ENCODE measurements around the gene CELF5. TPM values are rescaled to one million over a fixed set of nuclear protein-coding genes. Genes with fewer than 3 reads are reported as not detected.

CELF5 gene
- total RNA-seq, 1 donor from 2014 or later = 2.3 TPM

DNA sequence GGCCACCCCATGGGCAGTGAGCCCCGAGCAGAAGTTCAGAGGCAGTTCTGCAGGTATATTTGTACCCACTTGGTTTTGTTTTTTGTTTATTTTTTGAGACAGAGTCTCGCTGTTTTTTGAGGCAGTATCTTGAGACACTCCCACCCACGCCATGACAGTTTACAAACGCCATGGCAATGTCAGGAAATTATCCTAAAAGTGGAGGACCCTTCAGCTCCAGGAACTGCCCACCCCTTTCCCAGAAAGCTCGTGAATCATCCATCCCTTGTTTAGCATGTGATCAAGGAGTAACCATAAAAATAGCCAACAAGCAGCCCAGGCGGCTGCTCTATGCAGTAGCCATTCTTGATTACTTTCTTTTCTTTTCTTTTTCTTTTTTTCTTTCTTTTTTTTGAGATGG lies 41.0 kb downstream of the CELF5 start:
- no peak for DNase-seq (ENCODE audit: low read depth, low spot score)
- H3K4me1 Mint-ChIP-seq = no peaks in the 10 kb centered on the region
- H3K27me3 Mint-ChIP-seq (ENCODE audit: low read depth) = peaks cover 36% of the 10 kb centered on the region
- no peak overlapping the region for H3K27ac Mint-ChIP-seq (ENCODE audit: unreplicated experiment)
- no peaks in the 10 kb centered on the region for H3K36me3 Mint-ChIP-seq (ENCODE audit: low read depth)
- H3K9me3 Mint-ChIP-seq = no peaks in the 10 kb centered on the region
- no peak overlapping the region for H3K4me3 Mint-ChIP-seq
- TF ChIP-seq CTCF (conservative IDR thresholded peaks at IDR 0.05) = no peak

DNA sequence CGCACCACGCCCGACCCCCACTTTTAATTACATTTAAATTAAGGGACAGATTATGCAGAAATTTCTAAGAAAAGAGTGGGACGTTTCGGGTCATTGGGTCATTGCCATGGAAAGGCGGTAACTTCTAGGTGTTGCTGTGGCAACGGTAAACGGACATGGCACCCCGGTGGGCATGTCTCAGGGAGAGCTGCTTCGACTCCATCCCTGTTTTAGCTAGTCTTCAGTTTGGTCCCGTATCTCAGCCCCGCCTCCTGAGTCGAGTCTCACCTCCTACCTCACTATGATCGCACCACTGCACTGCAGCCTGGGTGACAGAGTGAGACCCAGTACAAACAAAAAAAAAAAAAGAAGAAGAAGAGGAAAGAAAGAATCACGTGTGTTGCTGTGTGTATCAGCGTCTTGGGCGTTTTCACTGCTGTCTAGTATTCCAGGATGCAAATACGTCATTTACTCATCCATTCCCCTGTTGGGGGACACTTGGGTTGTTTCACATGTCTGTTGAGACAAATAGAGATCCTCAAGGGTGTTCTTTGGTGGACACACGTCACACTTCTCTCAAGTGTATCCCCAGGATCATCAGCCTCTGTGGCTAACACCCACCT lies 41.7 kb downstream of the CELF5 start:
- H3K27ac Mint-ChIP-seq (ENCODE audit: unreplicated experiment) = no peak overlapping the region
- H3K4me3 Mint-ChIP-seq = no peak overlapping the region
- no peaks in the 10 kb centered on the region for H3K4me1 Mint-ChIP-seq
- H3K36me3 Mint-ChIP-seq (ENCODE audit: low read depth) = no peaks in the 10 kb centered on the region
- peaks cover 36% of the 10 kb centered on the region for H3K27me3 Mint-ChIP-seq (ENCODE audit: low read depth)
- no peak for TF ChIP-seq CTCF (conservative IDR thresholded peaks at IDR 0.05)
- no peaks in the 10 kb centered on the region for H3K9me3 Mint-ChIP-seq
- DNase-seq (ENCODE audit: low read depth, low spot score) = no peak

DNA sequence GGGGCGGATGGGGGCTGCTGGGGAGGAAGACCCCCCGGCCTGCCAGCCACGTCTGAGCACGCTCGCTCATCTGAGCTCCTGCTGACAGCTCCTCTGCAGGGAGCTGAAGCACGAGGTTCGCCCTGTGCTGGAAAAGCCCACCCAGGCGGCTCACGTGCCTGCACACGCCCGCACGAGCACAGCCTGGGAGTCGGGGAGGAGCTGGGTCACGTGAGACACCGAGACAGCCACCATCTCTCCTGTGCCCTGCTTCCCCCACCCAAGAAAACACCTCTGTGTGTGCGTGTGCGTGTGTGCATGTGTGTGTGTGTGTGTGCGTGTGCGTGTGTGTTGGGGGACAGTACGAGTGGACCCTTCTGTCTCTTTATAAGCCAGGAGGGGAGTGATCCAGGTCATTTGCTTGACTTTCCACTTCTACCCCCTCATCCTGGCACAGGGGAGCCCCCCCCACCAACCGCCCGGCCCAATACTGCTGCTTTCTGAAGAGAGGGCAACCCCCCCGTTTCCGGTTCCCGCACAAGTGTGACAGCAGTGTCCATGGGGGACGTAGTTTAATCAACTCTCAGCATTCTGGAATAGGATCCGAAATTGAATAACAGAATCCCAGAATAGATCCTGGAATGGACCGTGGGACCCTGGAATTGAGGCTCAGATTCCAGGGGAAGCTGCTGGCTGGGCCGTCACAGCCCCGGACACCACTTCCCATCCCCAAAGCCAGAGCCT lies 42.5 kb downstream of the CELF5 start:
- no peaks in the 10 kb centered on the region for H3K36me3 Mint-ChIP-seq (ENCODE audit: low read depth)
- no peak for TF ChIP-seq CTCF (conservative IDR thresholded peaks at IDR 0.05)
- no peak overlapping the region for H3K27ac Mint-ChIP-seq (ENCODE audit: unreplicated experiment)
- no peaks in the 10 kb centered on the region for H3K4me1 Mint-ChIP-seq
- H3K27me3 Mint-ChIP-seq (ENCODE audit: low read depth) = peaks cover 43% of the 10 kb centered on the region
- no peak overlapping the region for H3K4me3 Mint-ChIP-seq
- no peaks in the 10 kb centered on the region for H3K9me3 Mint-ChIP-seq
- no peak for DNase-seq (ENCODE audit: low read depth, low spot score)

DNA sequence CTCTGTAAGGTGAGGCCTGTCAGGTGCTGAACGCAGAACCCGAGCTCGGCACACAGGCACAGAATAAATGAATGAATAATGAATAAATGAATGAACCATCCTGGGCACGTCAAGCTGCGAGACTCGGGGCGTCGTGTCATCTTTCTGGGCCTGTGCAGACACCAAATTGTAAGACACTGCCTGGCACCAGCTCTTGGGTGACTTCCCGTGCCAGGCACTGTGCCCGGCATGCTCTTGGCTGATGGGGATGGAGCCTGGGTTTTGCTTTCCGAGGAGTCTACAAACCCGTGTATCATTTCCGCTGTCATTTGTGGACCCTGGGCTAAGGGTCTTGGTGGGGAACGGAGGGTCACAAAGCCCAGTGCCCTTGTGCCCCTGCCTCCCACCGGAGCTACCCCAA lies 43.9 kb downstream of the CELF5 start:
- H3K27me3 Mint-ChIP-seq (ENCODE audit: low read depth) = peaks cover 52% of the 10 kb centered on the region
- no peak for TF ChIP-seq CTCF (conservative IDR thresholded peaks at IDR 0.05)
- H3K4me3 Mint-ChIP-seq = no peak overlapping the region
- no peak overlapping the region for H3K27ac Mint-ChIP-seq (ENCODE audit: unreplicated experiment)
- H3K36me3 Mint-ChIP-seq (ENCODE audit: low read depth) = no peaks in the 10 kb centered on the region
- H3K9me3 Mint-ChIP-seq = no peaks in the 10 kb centered on the region
- no peak for DNase-seq (ENCODE audit: low read depth, low spot score)
- no peaks in the 10 kb centered on the region for H3K4me1 Mint-ChIP-seq

DNA sequence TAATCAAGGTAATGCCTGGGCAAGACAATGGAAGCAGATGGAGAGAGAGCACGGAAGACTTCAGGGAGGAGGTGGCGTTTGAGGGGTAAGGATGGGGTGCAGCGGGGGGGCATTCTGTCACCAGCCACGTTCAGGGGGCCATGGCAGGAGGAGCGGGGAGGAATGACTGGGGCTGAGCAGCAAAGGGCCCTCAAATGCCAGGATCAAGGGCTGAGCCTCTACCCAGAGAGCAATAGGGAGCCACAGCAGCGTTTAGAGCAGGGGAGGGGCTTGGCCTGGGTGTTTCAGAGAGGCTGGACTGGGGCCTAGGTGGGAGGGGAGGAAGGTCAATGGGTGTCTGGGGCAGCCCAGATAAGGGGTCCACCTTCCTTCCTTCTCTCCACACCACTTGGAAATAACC lies 44.3 kb downstream of the CELF5 start:
- Mint-ChIP-seq H3K9me3 (no peaks in the 10 kb centered on the region), H3K27ac (ENCODE audit: unreplicated experiment) (no peak overlapping the region), H3K27me3 (ENCODE audit: low read depth) (peaks cover 57% of the 10 kb centered on the region), H3K4me3 (no peak overlapping the region), H3K36me3 (ENCODE audit: low read depth) (no peaks in the 10 kb centered on the region), H3K4me1 (no peaks in the 10 kb centered on the region)
- DNase-seq (ENCODE audit: low read depth, low spot score) = no peak
- no peak for TF ChIP-seq CTCF (conservative IDR thresholded peaks at IDR 0.05)
